Pancreas (tissue), 10 donors: ENCODE data around the gene EVC. TPM values are rescaled to one million over a fixed set of nuclear protein-coding genes. Genes with fewer than 3 reads are reported as not detected.
"Not testable (repeated sequence)": the region's sequence is repeated elsewhere in the genome, so short reads cannot be mapped to it uniquely, and the experiment has no call there.

Source experiments
- ATAC-seq, 4 donors: fragments of 200-7000 bp; cut with Tn5 transposase; one replicate each; pipeline versions ENCODE4 v1.8.0 to v1.9.1; 2020; ENCODE audit warnings: mild to moderate bottlenecking in 4 of 4, moderate library complexity in 4 of 4
- DNase-seq, 6 donors: peaks; one replicate each; pipeline ENCODE4 v3.0.0-alpha.2; 2020
- FAIRE-seq: peaks from 2 replicates; lab custom pipeline; 2012; peaks lifted over from hg19 to GRCh38; lab: Jason Lieb, UNC
- H3K27ac ChIP-seq, 4 donors: fragments of 200-600 bp; sonication (generic); 1 replicate in 3 of 4; 2 replicates in 1 of 4; pipeline versions ENCODE4 v1.5.0 to v1.8.0; 2020
- H3K27me3 ChIP-seq, 4 donors: fragments of 200-600 bp; one replicate each; pipeline ENCODE4 v1.8.0; 2021
- H3K36me3 ChIP-seq, 3 donors: fragments of 200-600 bp; sonication (generic) in 1 of 3; one replicate each; pipeline versions ENCODE4 v1.5.0 to v1.8.0; 2020 to 2021
- H3K4me1 ChIP-seq, 3 donors: fragments of 200-600 bp; one replicate each; pipeline ENCODE4 v1.8.0; 2021
- H3K4me3 ChIP-seq, 4 donors: fragments of 200-600 bp; sonication (generic) in 2 of 4; one replicate each; pipeline versions ENCODE4 v1.5.0 to v1.8.0; 2020 to 2021
- H3K9me3 ChIP-seq, 4 donors: fragments of 200-600 bp; one replicate each; pipeline ENCODE4 v1.8.0; 2021
- WGBS, 2 donors: extraction: QIAGEN DNeasy Blood & Tissue Kit; methylation state at CpG; one replicate each; pipeline ENCODE4 v1.1.7; 2013; 5-methylcytosine and 5-hydroxymethylcytosine counted together
- intact Hi-C, 3 donors: fragments of 100-400 bp; cut with DNase I; formaldehyde crosslinking; loops; one replicate each; pipeline versions ENCODE4 v1.11.1 to v1.14.2; 2022
- polyA plus RNA-seq, 2 donors: library from polyadenylated mRNA; stranded (reverse); fragments of 200-250 nt; gene quantifications; one replicate each; pipeline ENCODE4 v1.2.3, GENCODE V29; 2013
- total RNA-seq, 6 donors: library from RNA; stranded (reverse); fragmentation: NEBNext Ultra II Directional in 4 of 6; extraction: Animal tissue kit (Norgen Biotek cat#: 25700) in 4 of 6; gene quantifications; one replicate each; pipeline versions ENCODE4 v1.2.1 to v1.2.4, GENCODE V29; 2021 to 2023
- TF ChIP-seq, protein P1 (sequence below), 4 donors: fragments of 200-600 bp; sonication (generic) in 3 of 4; IDR thresholded peaks; one replicate each; pipeline versions ENCODE4 v1.5.0 to v1.8.0; 2021; ENCODE audit warnings: antibody characterized with exemption in 4 of 4
- donor health status: healthy with polysubstance abuse.
- donor health status: DM: no; HTN: no; CAD: no; lungs with moderate emphysema.
- donor health status: DM: no; HTN: no; CAD: no.
- donor health status: control.
- donor health status: control.
- donor health status: Bipolar disorder and iron deficiency.
- donor health status: DM: yes; HTN: yes; CAD: no.
- donor health status: DM: no; HTN: no; CAD: no.
- donor health status: DM: no; HTN: no; CAD: no.
- donor health status: DM: yes; HTN: yes; CAD: no.

Gene EVC
- total and polyA plus RNA-seq, 8 donors, result 2.8 to 17.8 (median 11.9) TPM

DNA sequence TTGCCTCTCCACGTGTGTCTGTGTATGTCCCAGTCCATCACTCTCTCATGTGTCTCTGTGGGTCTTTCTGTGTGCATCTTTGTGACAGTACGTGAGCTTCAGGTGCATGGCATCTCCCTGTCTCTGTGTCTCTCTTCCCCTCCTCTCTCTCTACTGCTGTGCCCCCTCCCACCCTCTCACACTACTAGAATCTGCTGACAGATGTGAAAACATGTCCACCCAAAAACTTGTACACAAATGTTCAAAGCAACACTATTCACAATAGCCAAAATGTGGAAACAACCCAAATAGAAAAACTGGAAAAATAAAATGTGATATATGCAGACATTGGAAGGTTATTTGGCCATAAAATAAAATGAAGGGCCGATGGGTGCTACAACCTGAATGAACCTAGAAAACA lies 10.0 kb downstream of the EVC start:
- intact Hi-C loops, result no loop called here
- Histone ChIP-seq H3K4me3 (no peak overlapping the region), H3K4me1 (peaks cover 0 to 3% (median 0%) of the 10 kb centered on the region in 3 donors), H3K27ac (no peak overlapping the region), H3K9me3 (no peaks in the 10 kb centered on the region), H3K36me3 (no peaks in the 10 kb centered on the region), H3K27me3 (no peaks in the 10 kb centered on the region)
- 76 to 87% methylated on average over 3 of the region's 3 CpGs for WGBS, 2 donors
- TF ChIP-seq, protein P1, sequence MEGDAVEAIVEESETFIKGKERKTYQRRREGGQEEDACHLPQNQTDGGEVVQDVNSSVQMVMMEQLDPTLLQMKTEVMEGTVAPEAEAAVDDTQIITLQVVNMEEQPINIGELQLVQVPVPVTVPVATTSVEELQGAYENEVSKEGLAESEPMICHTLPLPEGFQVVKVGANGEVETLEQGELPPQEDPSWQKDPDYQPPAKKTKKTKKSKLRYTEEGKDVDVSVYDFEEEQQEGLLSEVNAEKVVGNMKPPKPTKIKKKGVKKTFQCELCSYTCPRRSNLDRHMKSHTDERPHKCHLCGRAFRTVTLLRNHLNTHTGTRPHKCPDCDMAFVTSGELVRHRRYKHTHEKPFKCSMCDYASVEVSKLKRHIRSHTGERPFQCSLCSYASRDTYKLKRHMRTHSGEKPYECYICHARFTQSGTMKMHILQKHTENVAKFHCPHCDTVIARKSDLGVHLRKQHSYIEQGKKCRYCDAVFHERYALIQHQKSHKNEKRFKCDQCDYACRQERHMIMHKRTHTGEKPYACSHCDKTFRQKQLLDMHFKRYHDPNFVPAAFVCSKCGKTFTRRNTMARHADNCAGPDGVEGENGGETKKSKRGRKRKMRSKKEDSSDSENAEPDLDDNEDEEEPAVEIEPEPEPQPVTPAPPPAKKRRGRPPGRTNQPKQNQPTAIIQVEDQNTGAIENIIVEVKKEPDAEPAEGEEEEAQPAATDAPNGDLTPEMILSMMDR (IDR thresholded peaks at IDR 0.05), result no peak
- no peak for ATAC-seq
- DNase-seq, result no peak
- no peak for FAIRE-seq

DNA sequence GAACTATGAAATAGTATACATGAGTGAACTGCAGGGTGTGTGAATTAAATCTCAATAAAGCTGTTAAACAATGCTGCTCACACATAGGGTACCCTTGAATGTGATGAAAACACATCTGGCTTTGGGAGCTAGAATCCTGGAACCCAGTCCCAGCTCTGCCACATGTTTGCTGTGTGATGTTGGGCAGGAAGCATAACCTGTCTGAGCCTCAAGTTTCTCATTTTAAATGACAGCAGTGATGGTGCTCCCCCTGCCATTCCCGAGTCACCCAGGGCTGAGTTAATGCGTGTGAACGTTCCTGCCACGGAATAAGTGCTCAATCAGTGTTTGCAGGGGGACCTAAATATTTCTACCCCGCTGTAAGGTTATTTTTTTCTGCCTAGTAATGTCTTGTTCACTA lies 10.9 kb downstream of the EVC start:
- intact Hi-C loops, result no loop called here
- H3K4me3 ChIP-seq, result no peak overlapping the region
- no peak for FAIRE-seq

DNA sequence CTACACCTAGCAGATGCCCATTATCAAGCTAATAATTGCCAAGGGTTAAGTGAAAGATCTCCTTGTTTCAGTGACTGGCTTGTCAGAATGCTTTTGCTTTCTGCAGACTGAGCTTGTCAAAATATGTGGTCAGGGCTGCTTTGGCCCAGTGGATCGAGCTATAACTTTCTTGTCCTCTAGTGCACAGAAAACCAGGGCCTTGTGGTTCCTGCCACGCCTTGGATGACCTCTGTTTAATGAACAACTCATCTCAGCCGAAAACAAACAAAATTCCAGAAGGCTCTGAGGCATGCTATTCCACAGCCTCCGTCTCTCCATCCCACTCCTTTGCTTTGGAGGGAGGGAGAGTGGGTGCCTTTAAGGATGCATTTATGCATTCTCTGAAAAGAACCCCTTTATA lies 11.3 kb downstream of the EVC start:
- DNase-seq (peak in 1 of 6 donors; percentile 26), ATAC-seq (peak in 3 of 4 donors; percentile 80 to 85 (median 84)), FAIRE-seq (no peak)
- intact Hi-C loops, result no loop called here
- no peaks in the 10 kb centered on the region for H3K36me3 ChIP-seq
- H3K9me3 ChIP-seq, result no peaks in the 10 kb centered on the region
- WGBS, 2 donors, result 46 to 53% methylated on average over 4 of the region's 4 CpGs
- H3K27ac ChIP-seq, result peak overlapping the region in 1 of 4 donors; percentile 12
- no peak overlapping the region for H3K4me3 ChIP-seq
- H3K4me1 ChIP-seq, result peaks cover 0 to 3% (median 0%) of the 10 kb centered on the region in 3 donors
- no peaks in the 10 kb centered on the region for H3K27me3 ChIP-seq
- TF ChIP-seq, protein P1 (IDR thresholded peaks at IDR 0.05), result no peak

More for the DNA sequence above, 10.9 kb downstream of the EVC start:
- Histone ChIP-seq H3K27ac (peak overlapping the region in 1 of 4 donors; percentile 12), H3K9me3 (no peaks in the 10 kb centered on the region), H3K4me1 (peaks cover 0 to 3% (median 0%) of the 10 kb centered on the region in 3 donors), H3K27me3 (no peaks in the 10 kb centered on the region), H3K36me3 (no peaks in the 10 kb centered on the region)
- TF ChIP-seq, protein P1 (IDR thresholded peaks at IDR 0.05), result no peak
- no peak for DNase-seq
- ATAC-seq, result no peak
- 61 to 67% methylated on average over 5 of the region's 5 CpGs for WGBS, 2 donors

DNA sequence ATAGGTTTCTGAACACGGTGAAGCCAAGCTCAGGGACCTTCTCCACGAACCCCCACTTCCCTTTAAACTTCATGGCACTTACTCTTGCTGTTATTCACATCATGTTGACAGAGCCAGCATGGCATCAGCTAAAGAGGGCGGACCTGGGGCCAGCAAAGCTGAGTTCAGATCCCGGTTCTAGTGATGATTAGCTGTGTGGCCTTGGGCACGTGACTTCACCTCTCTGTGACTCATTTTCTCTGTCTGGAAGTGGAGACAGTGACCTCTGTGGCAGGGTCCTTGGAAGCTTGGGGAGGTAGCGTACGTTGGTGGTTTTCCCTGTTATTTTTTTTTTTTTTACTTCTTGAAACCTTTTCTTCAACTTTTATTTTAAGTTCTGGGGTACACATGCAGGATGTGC lies 13.4 kb downstream of the EVC start:
- peaks cover 0 to 3% (median 0%) of the 10 kb centered on the region in 3 donors for H3K4me1 ChIP-seq
- WGBS, 2 donors, result 92 to 93% methylated on average over 7 of the region's 7 CpGs
- peaks cover 0 to 2% (median 0%) of the 10 kb centered on the region in 3 donors for H3K36me3 ChIP-seq
- intact Hi-C loops, result no loop called here
- TF ChIP-seq, protein P1 (IDR thresholded peaks at IDR 0.05), result no peak
- H3K27ac ChIP-seq, result no peak overlapping the region
- no peaks in the 10 kb centered on the region for H3K27me3 ChIP-seq
- ATAC-seq (no peak), DNase-seq (no peak), FAIRE-seq (no peak)
- H3K9me3 ChIP-seq, result no peaks in the 10 kb centered on the region
- no peak overlapping the region for H3K4me3 ChIP-seq

DNA sequence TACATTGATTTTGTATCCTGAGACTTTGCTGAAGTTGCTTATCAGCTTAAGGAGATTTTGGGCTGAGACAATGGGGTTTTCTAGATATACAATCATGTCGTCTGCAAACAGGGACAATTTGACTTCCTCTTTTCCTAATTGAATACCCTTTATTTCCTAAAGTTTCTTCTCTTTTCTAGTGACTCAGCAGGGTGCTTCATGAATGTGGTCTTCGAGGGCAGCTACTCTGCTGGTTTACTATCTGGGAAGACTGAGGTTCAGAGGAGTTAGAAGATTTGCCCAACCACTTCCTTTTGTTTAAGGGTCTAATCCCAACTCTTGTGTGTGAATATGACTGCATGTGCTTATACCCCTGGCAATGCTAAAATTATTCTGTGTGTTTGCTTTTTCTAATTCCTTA lies 17.4 kb downstream of the EVC start:
- H3K27me3 ChIP-seq, FAIRE-seq, intact Hi-C loops, H3K9me3 ChIP-seq, ATAC-seq, H3K4me3 ChIP-seq, H3K27ac ChIP-seq, DNase-seq, H3K4me1 ChIP-seq: not testable (repeated sequence)
- 82 to 100% methylated on average over 2 of the region's 2 CpGs for WGBS, 2 donors
- H3K36me3 ChIP-seq, result peaks cover 0 to 29% (median 0%) of the 10 kb centered on the region in 3 donors
